NCI-H2171 (cell line): Measurements from ENCODE around the gene MGMT.

ENCODE experiments used
- DNase-seq: peaks from one replicate; lab custom pipeline; 2025; lab: John Stamatoyannopoulos, UW

The MGMT gene

GRCh38 chr10:129594811-129595210 is 127.8 kb downstream of the MGMT start:
- DNase-seq, result no peak

DNA sequence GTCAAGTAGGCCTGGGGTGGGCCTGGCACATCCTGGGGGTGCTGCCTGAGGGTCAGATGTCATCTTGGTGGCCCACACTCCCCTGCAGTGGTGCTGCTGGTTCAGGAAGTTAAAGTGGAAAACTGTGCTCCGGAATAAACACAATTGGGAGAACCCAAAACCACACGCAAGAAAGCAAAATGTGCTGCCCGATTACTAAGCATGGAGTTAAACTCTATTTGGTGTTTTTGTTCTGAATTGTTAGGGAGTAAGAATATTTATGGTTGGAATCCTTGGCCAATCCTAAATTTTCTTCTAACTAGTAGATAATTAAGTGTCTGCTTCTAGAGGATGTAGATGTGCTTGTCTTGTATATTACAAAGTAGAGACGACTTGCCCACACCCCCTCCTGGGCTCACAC is 131.4 kb downstream of the MGMT start:
- no peak for DNase-seq

- DNase-seq, result no peak
Observed at GRCh38 chr10:129599160-129599559, 132.1 kb downstream of the MGMT start.

GRCh38 chr10:129601737-129602136 is 134.7 kb downstream of the MGMT start:
- DNase-seq, result no peak

- DNase-seq, result no peak
Observed at GRCh38 chr10:129602938-129603535, 136.0 kb downstream of the MGMT start.

DNA sequence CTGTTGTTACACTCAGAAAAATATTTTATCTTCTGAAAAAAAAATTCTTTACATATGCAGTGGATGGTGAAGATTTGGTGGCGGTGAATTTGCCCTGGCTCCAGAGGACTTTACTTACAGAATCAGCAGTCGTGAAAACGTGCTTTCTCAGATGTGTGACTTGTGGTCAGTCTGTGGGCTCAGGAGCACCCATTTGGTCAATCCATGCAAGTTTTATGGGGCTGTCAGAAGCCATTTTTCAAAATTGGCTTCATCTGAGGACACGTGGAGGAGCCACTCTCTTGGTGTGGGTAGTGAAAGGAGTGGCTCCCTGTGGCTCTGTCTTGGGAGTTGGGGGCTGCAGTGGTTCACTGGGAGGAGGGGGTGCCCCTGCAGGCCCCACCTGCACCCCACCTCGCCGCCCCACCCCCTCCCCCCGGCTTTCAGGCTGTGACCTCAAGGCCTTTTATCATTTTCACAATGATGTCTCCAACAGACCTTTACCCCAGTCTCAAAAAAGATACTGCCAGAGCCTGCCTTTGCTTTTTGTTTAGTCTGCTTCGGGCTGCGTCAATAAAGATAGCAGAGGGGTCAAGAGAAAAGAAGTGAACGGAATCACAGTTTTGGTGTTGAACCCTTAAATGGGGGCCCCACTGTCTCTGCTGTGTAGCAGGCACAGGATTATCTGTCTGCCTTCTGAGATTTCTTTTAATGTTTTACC is 137.4 kb downstream of the MGMT start:
- no peak for DNase-seq

GRCh38 chr10:129605266-129605985 is 138.4 kb downstream of the MGMT start:
- DNase-seq, result no peak

GRCh38 chr10:129605986-129606518 is 139.0 kb downstream of the MGMT start:
- no peak for DNase-seq

DNA sequence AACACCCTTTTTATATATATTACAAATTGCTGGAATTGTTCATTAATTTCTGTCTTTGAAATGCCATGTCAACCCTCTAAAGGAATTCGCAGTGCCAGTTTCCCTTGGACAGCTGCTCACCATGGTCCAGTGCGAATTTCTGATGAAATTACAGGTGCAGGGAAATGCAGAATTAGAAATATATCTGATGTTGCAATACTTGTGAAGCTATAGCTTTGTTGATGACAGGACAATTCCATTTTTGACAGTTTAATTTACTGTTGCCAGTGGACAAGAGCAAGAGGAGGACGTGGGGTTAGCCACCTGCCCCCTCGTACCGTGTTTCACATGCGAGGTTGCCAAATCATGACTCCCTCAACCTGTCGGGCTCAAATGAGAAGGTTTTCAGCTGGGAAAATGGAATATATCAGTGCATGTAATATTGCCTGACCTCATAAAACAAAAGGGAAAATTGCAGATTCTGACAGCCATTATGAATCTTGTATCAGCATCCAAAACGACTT is 140.6 kb downstream of the MGMT start:
- DNase-seq, result no peak

- no peak for DNase-seq
Observed at GRCh38 chr10:129608653-129609052, 141.6 kb downstream of the MGMT start.

- no peak for DNase-seq
Observed at GRCh38 chr10:129609551-129609950, 142.5 kb downstream of the MGMT start.

DNA sequence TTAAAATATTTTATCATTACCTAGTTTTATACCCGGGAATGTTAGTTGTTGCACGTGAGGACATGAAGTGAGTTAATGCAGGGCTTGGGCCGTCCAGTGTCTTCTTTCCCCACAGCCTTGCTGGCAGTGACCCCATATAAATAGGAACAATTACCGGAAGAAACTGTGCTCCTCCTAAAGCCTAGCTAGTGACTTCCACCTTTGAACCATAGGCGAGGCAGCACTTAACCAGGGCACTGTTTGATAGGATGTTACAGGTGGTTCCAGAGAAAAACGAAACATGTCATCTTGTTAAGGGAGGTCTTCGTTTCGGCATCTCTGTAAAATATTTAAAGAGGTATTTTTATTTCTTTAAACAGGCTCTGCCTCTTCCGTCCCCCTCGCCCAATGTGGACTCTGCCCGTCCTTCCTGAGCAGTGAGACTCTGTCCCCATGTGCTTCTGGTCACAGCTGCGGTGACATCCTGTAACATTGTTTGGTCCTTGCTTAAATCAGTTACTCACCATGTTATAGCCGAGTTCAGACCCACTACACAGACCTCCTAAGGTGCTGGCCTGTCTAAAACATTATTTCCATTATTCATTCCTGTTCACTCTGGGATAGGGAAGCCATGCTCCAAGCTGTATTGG is 145.6 kb downstream of the MGMT start:
- no peak for DNase-seq

DNA sequence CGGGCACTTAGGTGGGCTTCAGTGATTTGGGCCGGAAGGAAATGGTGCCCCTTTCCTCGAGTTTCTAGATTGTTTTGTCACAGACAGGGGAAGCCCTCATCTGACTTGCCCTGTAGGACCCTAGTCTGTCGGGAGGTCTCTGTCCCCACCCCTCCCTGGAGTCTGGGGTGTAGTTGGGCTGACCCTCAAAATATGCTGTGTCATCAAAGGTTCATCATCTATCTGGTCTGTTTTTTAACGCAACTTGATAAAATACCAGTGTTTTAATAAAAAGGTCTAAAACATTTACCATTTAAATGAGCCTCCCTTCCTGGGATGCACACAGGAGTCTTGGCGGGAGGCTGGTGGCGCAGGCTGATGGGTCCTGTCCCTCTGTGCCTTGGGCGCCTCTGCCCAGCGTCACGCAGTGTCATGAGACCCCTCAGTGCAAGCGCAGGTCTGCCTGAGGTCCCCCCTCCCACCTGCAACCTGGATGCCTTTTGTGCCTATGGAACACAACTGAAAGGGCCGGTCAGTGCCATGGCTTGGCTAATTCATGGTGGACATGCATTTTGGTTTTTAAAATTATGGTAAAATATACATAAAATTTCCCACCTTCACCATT is 146.4 kb downstream of the MGMT start:
- no peak for DNase-seq

- DNase-seq, result no peak
Observed at GRCh38 chr10:129614341-129614740, 147.3 kb downstream of the MGMT start.

DNA sequence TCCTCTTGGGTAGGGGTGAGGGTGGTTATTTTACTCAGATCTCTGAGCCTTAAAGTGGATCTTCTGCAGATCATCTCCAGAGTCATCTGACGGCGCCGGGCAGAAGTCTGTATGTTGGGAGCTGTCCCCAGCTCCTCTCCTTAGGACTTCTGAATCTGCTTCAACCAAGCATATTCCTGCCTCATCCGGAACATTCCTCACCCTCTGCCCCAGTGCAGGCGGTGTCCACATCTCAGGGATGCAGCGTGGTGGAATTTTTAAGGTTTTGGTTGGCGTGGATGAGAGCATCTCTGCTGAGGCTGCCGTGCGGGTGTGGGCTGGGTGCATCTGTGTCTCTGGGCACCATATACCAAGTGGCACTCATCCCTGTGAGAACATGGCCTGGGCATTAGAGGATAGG is 148.3 kb downstream of the MGMT start:
- no peak for DNase-seq

DNA sequence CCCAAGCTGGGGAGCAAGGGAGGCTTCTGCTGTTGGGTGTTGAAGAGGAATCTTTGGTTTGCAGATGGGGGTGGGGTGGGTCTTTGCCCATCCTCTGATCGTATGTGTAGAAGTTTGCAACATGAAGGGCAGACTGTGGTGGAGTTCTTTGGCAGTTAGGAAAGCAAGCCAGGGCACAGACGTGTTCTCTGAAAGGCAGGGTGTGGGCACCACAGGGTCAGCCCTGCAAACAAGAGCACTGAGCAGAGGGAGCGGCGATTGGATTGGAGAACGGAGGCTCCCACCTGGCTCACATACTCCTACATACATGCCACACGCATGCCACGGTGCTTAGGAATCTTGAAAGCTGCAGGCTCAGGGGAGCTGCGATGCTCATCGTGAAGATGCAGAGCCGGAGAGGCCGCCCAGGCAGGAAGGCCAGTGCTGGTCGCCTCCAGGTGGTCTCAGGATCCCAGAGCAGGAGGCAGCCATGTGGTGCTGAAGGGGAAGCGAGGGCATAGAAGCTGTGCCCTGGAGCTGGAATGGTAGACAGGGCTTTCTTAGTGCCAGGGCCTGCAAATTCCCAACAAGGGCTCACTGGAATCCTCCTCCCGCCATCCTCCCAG is 149.0 kb downstream of the MGMT start:
- no peak for DNase-seq

DNA sequence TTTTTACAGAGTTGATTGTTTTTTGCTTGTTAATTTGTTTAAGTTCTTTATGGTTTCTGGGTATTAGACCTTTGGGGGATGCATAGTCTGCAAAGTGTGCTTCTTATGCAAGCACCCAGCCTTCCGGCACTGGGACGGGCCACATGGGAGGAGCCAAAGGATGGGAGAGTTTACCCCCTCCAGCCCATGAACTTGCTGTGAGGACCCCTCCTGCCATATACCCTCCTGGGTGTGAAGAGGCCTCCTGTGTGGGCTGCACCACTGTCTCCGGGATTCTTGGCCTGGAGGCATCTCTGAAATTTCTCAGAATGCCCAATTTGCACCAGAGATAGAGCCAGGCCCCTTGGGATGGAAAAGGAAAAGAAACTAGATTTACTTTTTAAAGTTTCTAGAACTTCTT is 150.7 kb downstream of the MGMT start:
- DNase-seq, result no peak

- DNase-seq, result no peak
Observed at GRCh38 chr10:129621062-129621461, 154.0 kb downstream of the MGMT start.

- DNase-seq, result no peak
Observed at GRCh38 chr10:129621693-129622092, 154.7 kb downstream of the MGMT start.

GRCh38 chr10:129622291-129622690 is 155.2 kb downstream of the MGMT start:
- no peak for DNase-seq

GRCh38 chr10:129622736-129623135 is 155.7 kb downstream of the MGMT start:
- DNase-seq, result no peak

DNA sequence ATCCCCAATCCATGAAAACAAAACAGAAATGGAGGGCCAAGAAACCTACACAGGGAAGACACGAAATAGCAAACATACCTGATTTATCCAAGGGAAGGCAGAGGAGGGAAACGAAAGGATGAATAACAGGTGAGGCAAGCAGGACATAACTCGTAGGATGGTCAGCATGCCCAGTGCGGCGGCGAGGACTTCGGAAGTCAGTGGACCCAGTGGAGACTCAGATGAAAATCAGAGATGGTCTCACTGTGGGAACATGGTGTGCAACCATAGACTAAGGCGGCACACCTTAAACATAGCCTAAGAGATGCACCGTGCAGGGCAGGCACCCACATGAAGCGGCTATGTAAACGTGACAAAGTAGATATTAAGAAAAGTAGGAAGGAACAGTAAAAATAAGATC is 157.5 kb downstream of the MGMT start:
- no peak for DNase-seq
